Kidney capillary endothelial cell (primary cell): ENCODE data around the gene CYP1A1.
A peak's percentile ranks its signal among the peaks of the same experiment; 100 is the strongest.

ENCODE experiments used
- DNase-seq: peaks from one replicate; pipeline ENCODE4 v3.0.0-alpha.2; 2018; ENCODE audit warnings: low spot score

CYP1A1 gene

GRCh38 chr15:74695597-74696397, 29.5 kb downstream of the CYP1A1 start, which contains the start of gene EDC3:
EDC3 (minus strand) TSS chr15:74696024; CDS start chr15:74675124, 20,900 bp downstream.
- DNase-seq: peak; percentile 79

- no peak for DNase-seq
Measured at GRCh38 chr15:74692327-74692726, 33.0 kb downstream of the CYP1A1 start.

DNA sequence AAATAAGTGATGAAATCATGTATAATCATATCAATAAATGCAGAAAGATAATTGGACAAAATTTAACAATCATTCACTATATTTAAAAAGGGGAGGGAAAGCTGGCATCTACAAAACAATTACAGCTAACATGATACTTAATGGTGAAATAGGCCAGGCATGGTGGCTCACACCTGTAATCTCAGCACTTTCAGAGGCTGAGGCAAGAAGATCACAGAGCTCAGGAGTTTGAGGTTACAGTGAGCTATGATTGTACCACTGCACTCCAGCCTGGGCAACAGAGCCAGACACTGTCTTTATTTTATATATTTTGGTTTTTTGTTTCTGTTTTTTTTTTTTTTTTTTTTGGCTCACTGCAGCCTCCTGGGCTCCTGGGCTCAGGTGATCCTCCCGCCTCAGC, 41.6 kb downstream of the CYP1A1 start:
- no peak for DNase-seq

- no peak for DNase-seq
Measured at GRCh38 chr15:74682954-74683353, 42.4 kb downstream of the CYP1A1 start.

DNA sequence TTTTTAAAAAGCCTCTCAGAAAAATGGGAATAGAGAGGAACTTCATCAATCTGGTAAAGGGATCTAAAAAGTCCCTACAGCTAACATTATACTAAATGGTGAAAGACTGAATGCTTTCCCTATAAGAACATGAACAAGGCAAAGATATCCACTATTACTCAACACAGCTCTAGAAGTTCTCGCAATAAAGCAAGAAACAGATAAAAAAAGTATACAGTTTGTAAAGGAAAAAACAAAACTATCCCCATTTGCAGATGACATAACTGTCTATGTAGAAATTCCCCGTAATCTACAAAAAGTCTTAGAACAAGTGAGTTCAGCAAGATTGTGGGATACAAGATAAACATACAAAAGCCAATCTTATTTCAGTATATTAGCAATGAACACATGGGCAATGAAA, 44.9 kb downstream of the CYP1A1 start:
- no peak for DNase-seq

GRCh38 chr15:74676801-74677200, 48.5 kb downstream of the CYP1A1 start:
- no peak for DNase-seq

DNA sequence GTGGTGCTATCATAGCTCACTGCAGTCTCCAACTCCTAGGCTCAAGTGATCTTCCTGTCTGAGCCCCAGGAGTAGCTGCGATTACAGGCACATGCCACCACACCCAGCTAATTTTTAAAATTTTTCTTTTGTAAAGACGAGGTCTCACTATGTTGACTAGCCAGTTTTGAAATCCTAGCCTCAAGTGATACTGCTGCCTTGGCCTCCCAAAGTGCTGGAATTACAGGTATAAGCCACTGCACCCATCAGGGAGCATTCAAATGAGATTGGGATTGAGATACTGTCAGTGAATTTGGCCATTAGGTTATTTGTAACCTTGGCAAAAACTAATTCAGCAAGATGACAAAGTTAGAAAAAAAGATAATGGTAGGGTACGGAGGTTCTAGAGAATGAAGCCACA, 51.2 kb downstream of the CYP1A1 start:
- no peak for DNase-seq

DNA sequence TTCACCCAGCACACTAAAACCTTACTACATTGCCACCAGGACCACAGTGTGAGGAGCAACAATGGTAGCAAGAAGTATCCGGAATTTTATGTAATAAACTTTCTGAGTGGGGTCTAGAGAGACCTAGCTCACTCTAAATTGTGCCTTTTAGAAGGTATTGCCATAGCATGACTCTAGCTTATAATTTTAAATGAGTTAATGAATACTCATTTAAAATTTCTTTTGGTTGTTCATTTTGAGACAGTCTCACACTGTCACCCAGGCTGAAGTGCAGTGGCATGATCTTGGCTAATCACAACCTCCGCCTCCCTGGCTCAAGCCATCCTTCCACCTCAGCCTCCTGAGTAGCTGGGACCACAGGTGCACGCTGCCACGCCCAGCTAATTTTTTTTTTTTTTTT, 55.7 kb downstream of the CYP1A1 start:
- no peak for DNase-seq
